Glutamatergic neuron (in vitro differentiated cells): ENCODE measurements around the gene NTSR1. TPM values are rescaled to one million over a fixed set of nuclear protein-coding genes. Genes with fewer than 3 reads are reported as not detected.

Experiments used
- DNase-seq: peaks from one replicate; pipeline ENCODE4 v3.0.0; 2022
- H3K27ac Mint-ChIP-seq: one replicate; pipeline ENCODE4 v1.8.0; 2020; ENCODE audit warnings: mild to moderate bottlenecking, mixed read lengths, inconsistent platforms; ENCODE audit not compliant: unreplicated experiment
- H3K27me3 Mint-ChIP-seq: one replicate; pipeline ENCODE4 v1.8.0; 2020; ENCODE audit warnings: mild to moderate bottlenecking, moderate library complexity, mixed read lengths, inconsistent platforms; ENCODE audit not compliant: unreplicated experiment
- H3K36me3 Mint-ChIP-seq: one replicate; pipeline ENCODE4 v1.8.0; 2020; ENCODE audit warnings: mild to moderate bottlenecking, mixed read lengths, inconsistent platforms; ENCODE audit not compliant: unreplicated experiment
- H3K4me1 Mint-ChIP-seq: one replicate; pipeline ENCODE4 v1.8.0; 2020; ENCODE audit warnings: mild to moderate bottlenecking, low read depth, mixed read lengths, inconsistent platforms; ENCODE audit not compliant: unreplicated experiment
- H3K4me3 Mint-ChIP-seq: one replicate; pipeline ENCODE4 v1.8.0; 2020; ENCODE audit warnings: mild to moderate bottlenecking, mixed read lengths, inconsistent platforms; ENCODE audit not compliant: unreplicated experiment
- H3K9me3 Mint-ChIP-seq: one replicate; pipeline ENCODE4 v1.8.0; 2020; ENCODE audit warnings: mild to moderate bottlenecking, moderate library complexity, mixed read lengths, inconsistent platforms; ENCODE audit not compliant: unreplicated experiment
- total RNA-seq: library from RNA; stranded (reverse); fragmentation: NEBNext Ultra II Directional; extraction: Animal tissue kit (Norgen Biotek cat#: 25700); gene quantifications from one replicate; pipeline ENCODE4 v1.2.1, GENCODE V29; 2021; ENCODE audit not compliant: unreplicated experiment
- TF ChIP-seq, protein P1 (sequence below): fragments of 200-600 bp; sonication (generic); IDR thresholded peaks from one replicate; pipeline ENCODE4 v1.5.0; 2021; ENCODE audit not compliant: partially characterized antibody, unreplicated experiment

Gene NTSR1
- total RNA-seq, 1 donor from 2014 or later, result 4.0 TPM

DNA sequence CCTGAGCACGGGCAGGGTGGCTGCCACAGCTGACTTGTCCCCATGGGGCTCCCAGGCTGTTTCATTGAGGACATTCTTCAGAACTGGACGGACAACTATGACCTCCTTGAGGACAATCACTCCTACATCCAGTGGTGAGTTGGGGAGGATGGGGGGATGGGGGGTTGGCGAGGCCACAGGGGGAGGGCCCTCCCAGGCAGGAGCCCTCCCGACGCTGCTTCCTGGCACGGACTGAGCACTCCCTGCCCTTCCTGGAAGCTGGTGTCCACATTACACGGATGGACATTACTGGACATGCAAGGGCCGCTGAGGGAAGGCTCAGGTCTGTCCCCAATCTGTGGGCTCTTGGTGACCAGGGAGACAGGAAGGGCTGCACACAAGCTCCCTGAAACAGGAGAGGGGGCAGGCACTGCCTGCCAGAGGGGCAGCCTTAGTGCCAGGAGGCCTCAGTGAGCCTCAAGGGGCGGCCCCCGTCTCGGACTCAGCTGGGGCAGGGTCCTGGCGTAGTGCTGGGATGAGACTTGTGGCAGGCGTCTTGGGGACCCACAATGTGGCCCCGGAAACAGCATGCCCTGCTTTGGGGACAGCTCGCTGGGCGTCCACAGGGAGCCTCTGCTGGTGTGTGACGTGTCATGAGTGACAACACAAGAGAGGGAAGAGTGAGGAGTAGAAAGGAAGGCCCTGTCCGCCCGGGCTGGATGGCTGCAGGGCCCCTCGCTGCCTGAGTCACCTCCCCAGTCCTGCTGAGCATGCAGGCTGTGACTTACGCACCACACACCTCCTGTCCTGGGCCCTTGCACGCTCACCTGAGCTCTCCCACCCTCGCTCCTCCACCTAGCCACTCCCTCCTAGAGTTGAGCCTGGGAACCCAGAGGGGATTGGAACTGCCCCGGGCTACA is 101.1 kb downstream of the NTSR1 start:
- Mint-ChIP-seq H3K27ac (no peak overlapping the region), H3K36me3 (no peaks in the 10 kb centered on the region), H3K27me3 (peaks cover 4% of the 10 kb centered on the region), H3K9me3 (no peaks in the 10 kb centered on the region), H3K4me1 (peaks cover 7% of the 10 kb centered on the region), H3K4me3 (no peak overlapping the region)
- TF ChIP-seq, protein P1, sequence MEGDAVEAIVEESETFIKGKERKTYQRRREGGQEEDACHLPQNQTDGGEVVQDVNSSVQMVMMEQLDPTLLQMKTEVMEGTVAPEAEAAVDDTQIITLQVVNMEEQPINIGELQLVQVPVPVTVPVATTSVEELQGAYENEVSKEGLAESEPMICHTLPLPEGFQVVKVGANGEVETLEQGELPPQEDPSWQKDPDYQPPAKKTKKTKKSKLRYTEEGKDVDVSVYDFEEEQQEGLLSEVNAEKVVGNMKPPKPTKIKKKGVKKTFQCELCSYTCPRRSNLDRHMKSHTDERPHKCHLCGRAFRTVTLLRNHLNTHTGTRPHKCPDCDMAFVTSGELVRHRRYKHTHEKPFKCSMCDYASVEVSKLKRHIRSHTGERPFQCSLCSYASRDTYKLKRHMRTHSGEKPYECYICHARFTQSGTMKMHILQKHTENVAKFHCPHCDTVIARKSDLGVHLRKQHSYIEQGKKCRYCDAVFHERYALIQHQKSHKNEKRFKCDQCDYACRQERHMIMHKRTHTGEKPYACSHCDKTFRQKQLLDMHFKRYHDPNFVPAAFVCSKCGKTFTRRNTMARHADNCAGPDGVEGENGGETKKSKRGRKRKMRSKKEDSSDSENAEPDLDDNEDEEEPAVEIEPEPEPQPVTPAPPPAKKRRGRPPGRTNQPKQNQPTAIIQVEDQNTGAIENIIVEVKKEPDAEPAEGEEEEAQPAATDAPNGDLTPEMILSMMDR, result no peak
- no peak for DNase-seq

DNA sequence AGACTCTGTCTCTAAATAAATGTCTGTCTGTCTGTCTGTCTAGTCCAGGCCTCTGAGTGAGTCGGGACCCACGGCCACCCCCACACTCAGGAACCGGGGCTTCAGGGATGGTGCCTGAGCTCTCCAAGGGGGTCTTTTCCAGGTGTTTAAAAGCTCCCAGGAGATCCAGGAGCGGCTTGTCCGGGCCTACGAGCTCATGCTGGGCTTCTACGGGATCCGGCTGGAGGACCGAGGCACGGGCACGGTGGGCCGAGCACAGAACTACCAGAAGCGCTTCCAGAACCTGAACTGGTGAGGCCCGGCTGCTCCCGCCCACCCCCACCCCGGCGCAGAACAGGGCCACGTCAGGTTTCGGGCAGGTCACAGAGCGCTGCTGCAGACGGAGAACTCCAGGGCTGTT is 102.7 kb downstream of the NTSR1 start:
- Mint-ChIP-seq H3K27me3 (peaks cover 7% of the 10 kb centered on the region), H3K4me3 (no peak overlapping the region), H3K27ac (no peak overlapping the region), H3K36me3 (no peaks in the 10 kb centered on the region), H3K4me1 (peaks cover 3% of the 10 kb centered on the region), H3K9me3 (no peaks in the 10 kb centered on the region)
- no peak for DNase-seq
- TF ChIP-seq, protein P1, result no peak

DNA sequence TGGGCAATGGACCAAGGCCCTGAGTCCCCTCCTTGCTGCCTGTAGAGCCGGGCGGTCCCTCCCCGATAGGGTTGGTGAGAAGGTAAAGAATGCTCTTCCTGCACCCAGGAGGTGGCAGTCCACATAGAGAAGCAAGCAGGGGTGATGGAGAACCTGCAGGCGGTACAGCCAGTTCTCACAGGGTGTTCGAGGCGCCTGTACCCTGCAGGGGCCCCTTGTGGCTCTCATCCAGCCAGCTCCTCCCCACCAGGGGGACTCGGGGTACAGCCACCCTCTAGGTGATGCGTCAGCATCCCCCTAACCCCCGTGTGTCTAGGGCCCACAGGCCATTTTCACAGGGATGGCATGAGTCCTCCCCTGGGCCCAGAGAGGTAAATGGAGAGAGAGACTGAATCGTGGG is 103.1 kb downstream of the NTSR1 start:
- no peaks in the 10 kb centered on the region for H3K9me3 Mint-ChIP-seq
- DNase-seq, result no peak
- no peaks in the 10 kb centered on the region for H3K36me3 Mint-ChIP-seq
- no peak overlapping the region for H3K27ac Mint-ChIP-seq
- TF ChIP-seq, protein P1, result no peak
- peaks cover 6% of the 10 kb centered on the region for H3K27me3 Mint-ChIP-seq
- H3K4me3 Mint-ChIP-seq, result no peak overlapping the region
- H3K4me1 Mint-ChIP-seq, result peaks cover 2% of the 10 kb centered on the region

Other genes starting within 250 kb of the NTSR1 start
- gene GATA5, start 232.8 kb upstream of the NTSR1 start, total RNA-seq, result 1.3 TPM
- 26.5 TPM for gene SLCO4A1, start 66.3 kb upstream of the NTSR1 start, total RNA-seq
- gene MRGBP, start 87.6 kb downstream of the NTSR1 start, total RNA-seq, result 15.6 TPM
- 70.5 TPM for gene OGFR, start 96.0 kb downstream of the NTSR1 start, total RNA-seq
- 78.7 TPM for gene COL9A3, start 108.2 kb downstream of the NTSR1 start, total RNA-seq
- 12.6 TPM for gene TCFL5, start 153.0 kb downstream of the NTSR1 start, total RNA-seq
- 77.8 TPM for gene DIDO1, start 217.7 kb downstream of the NTSR1 start, total RNA-seq
- 57.8 TPM for gene GID8, start 229.3 kb downstream of the NTSR1 start, total RNA-seq
- 1.8 TPM for gene SLC17A9, start 243.9 kb downstream of the NTSR1 start, total RNA-seq